MCF 10A (cell line): Measurements from ENCODE around the gene RBM20. TPM values are rescaled to one million over a fixed set of nuclear protein-coding genes. Genes with fewer than 3 reads are reported as not detected.

Experiments used
- BruUV-seq: library from RNA; stranded (reverse); fragments of 400-500 nt; replicated peaks from 2 replicates; lab custom pipeline; 2021; lab: Mats Ljungman, UMichigan
- CTCF ChIA-PET: fragments of 300-600 bp; sonication (Branson Sonifier 250); formaldehyde crosslinking; extraction: SDS; loops from one replicate; lab custom pipeline; 2021; ENCODE audit warnings: antibody characterized with exemption, inconsistent platforms; lab: Yijun Ruan, JAX
- POLR2A ChIA-PET: fragments of 300-600, 350-650 bp; sonication (Branson Sonifier 250); formaldehyde crosslinking; extraction: SDS; loops from one replicate; lab custom pipeline; 2020; ENCODE audit warnings: antibody characterized with exemption, inconsistent platforms; lab: Yijun Ruan, JAX
- DNase-seq: peaks from one replicate; pipeline ENCODE4 v3.0.0-alpha.2; 2018; ENCODE audit not compliant: unreplicated experiment
- H3K27ac Mint-ChIP-seq: one replicate; pipeline ENCODE4 v1.8.0; 2022; ENCODE audit warnings: mild to moderate bottlenecking, low read depth, mixed read lengths; ENCODE audit not compliant: unreplicated experiment
- H3K27me3 Mint-ChIP-seq: one replicate; pipeline ENCODE4 v1.8.0; 2022; ENCODE audit warnings: mixed read lengths; ENCODE audit not compliant: insufficient read depth, unreplicated experiment
- H3K36me3 Mint-ChIP-seq: one replicate; pipeline ENCODE4 v1.8.0; 2022; ENCODE audit warnings: mild to moderate bottlenecking, moderate library complexity, mixed read lengths; ENCODE audit not compliant: insufficient read depth, unreplicated experiment
- H3K4me1 Mint-ChIP-seq: one replicate; pipeline ENCODE4 v1.8.0; 2022; ENCODE audit warnings: mixed read lengths; ENCODE audit not compliant: insufficient read depth, unreplicated experiment
- H3K4me3 Mint-ChIP-seq: one replicate; pipeline ENCODE4 v1.8.0; 2022; ENCODE audit warnings: mild to moderate bottlenecking, moderate library complexity, mixed read lengths; ENCODE audit not compliant: unreplicated experiment
- H3K9me3 Mint-ChIP-seq: one replicate; pipeline ENCODE4 v1.8.0; 2022; ENCODE audit warnings: mixed read lengths; ENCODE audit not compliant: unreplicated experiment
- CTCF ChIP-seq: fragments of 200-600 bp; IDR thresholded peaks from one replicate; pipeline ENCODE4 v1.8.0; 2022; ENCODE audit warnings: antibody characterized with exemption, mild to moderate bottlenecking; ENCODE audit not compliant: unreplicated experiment
- intact Hi-C: fragments of 100-400 bp; cut with micrococcal nuclease; formaldehyde crosslinking; loops from 2 replicates; pipeline ENCODE4 v1.14.1; 2022
- total RNA-seq: library from RNA; stranded (reverse); gene quantifications from 2 replicates; pipeline ENCODE4 v1.2.3, GENCODE V29; 2022

RBM20 gene
- total RNA-seq, 1 experiment from 2014 or later: not detected

DNA sequence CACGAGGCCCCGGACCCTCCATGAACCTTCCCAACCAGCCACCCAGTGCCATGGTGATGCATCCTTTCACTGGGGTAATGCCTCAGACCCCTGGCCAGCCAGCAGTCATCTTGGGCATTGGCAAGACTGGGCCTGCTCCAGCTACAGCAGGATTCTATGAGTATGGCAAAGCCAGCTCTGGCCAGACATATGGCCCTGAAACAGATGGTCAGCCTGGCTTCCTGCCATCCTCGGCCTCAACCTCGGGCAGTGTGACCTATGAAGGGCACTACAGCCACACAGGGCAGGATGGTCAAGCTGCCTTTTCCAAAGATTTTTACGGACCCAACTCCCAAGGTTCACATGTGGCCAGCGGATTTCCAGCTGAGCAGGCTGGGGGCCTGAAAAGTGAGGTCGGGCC lies 137.0 kb downstream of the RBM20 start:
- Mint-ChIP-seq H3K4me1 (peaks cover 7% of the 10 kb centered on the region), H3K27ac (peak overlapping the region; percentile 35), H3K27me3 (no peaks in the 10 kb centered on the region), H3K9me3 (no peaks in the 10 kb centered on the region), H3K4me3 (no peak overlapping the region), H3K36me3 (no peaks in the 10 kb centered on the region)
- POLR2A ChIA-PET: interaction anchor here (1.3 to 1.6 kb wide), 2 partner anchors 77 to 90 kb away, joined by 3 to 6 read pairs; partner anchors contain the start of gene PDCD4
- BruUV-seq: no TSS peak
- TF ChIP-seq CTCF: no peak
- CTCF ChIA-PET: no interaction called here
- intact Hi-C loops: no loop called here
- DNase-seq: no peak

DNA sequence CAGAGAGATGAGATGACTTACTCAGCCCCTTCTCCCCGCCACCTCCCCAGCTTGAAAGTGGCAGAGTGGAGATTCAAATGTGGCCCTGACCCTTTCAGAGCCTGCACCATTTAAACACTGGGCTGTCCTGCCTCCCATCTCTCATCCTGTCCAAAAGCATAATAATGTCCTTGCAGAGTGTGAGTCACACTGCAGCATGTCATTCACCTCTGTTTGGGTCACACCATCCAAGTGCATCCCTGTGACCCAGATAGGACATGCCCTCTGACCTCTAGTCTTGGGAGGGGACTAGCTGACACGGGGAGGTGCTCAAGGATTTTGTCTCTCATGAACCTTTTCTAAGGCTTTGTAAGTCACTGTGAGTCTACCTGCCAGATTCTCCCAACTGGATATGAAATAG lies 138.5 kb downstream of the RBM20 start:
- intact Hi-C loops: no loop called here
- Mint-ChIP-seq H3K9me3 (no peaks in the 10 kb centered on the region), H3K4me3 (no peak overlapping the region), H3K27ac (no peak overlapping the region), H3K27me3 (no peaks in the 10 kb centered on the region), H3K36me3 (no peaks in the 10 kb centered on the region), H3K4me1 (peaks cover 7% of the 10 kb centered on the region)
- DNase-seq: no peak
- POLR2A ChIA-PET: interaction anchor here (0.5 to 1.3 kb wide), 2 partner anchors 68 to 80 kb away, joined by 3 to 4 read pairs; no protein-coding TSS in a partner anchor
- no TSS peak for BruUV-seq
- no peak for TF ChIP-seq CTCF
- CTCF ChIA-PET: interaction anchor here (0.6 to 1.0 kb wide), 3 partner anchors 10 to 66 kb away, joined by 3 to 6 read pairs (median 4); no protein-coding TSS in a partner anchor

- Mint-ChIP-seq H3K27ac (no peak overlapping the region), H3K4me3 (no peak overlapping the region), H3K9me3 (no peaks in the 10 kb centered on the region), H3K4me1 (peaks cover under 1% of the 10 kb centered on the region), H3K27me3 (no peaks in the 10 kb centered on the region), H3K36me3 (no peaks in the 10 kb centered on the region)
- intact Hi-C loops: no loop called here
- POLR2A ChIA-PET: interaction anchor here (0.6 to 1.3 kb wide), 2 partner anchors 79 to 143 kb away, joined by 3 to 4 read pairs; no protein-coding TSS in a partner anchor
- CTCF ChIA-PET: interaction anchor here (0.9 kb wide), 1 partner anchor 65 kb away, joined by 6 read pairs; no protein-coding TSS in a partner anchor
- no peak for DNase-seq
- no peak for TF ChIP-seq CTCF
- no TSS peak for BruUV-seq
Observed at GRCh38 chr10:110783509-110784107, 139.5 kb downstream of the RBM20 start.

DNA sequence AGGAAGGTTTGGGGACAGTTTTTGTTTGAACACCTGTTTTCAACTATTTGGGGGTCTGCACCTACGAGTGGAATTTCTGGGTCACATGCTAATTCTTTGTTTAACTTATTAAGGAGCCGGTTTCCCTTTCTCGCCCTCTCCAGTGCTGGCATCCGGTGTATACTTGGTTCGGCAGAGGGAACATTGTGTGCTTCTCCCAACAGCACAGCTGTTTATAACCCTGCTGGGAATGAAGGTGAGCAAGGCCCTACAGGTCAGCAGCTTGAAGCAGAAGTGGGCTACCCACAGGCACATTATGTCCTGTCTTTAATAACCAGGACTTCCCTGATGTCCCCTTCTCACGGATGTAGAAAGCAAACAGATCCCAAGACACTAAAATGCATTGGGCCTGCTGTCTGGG lies 140.1 kb downstream of the RBM20 start:
- Mint-ChIP-seq H3K9me3 (no peaks in the 10 kb centered on the region), H3K27ac (no peak overlapping the region), H3K4me3 (no peak overlapping the region), H3K4me1 (no peaks in the 10 kb centered on the region), H3K27me3 (no peaks in the 10 kb centered on the region), H3K36me3 (no peaks in the 10 kb centered on the region)
- CTCF ChIA-PET: no interaction called here
- no peak for DNase-seq
- TF ChIP-seq CTCF: no peak
- POLR2A ChIA-PET: no interaction called here
- intact Hi-C loops: no loop called here
- no TSS peak for BruUV-seq
